HG02852 (cell line): ENCODE data around the gene PCDHB6.
"Not testable (repeated sequence)": the region's sequence is repeated elsewhere in the genome, so short reads cannot be mapped to it uniquely, and the experiment has no call there.

ENCODE experiments used
- ATAC-seq: cut with Tn5 transposase; IDR thresholded peaks from one replicate; pipeline ENCODE4 v1.9.1; 2021; ENCODE audit warnings: mild to moderate bottlenecking, moderate library complexity; ENCODE audit not compliant: unreplicated experiment

Gene PCDHB6

GRCh38 chr5:141157901-141158300 lies 8.0 kb downstream of the PCDHB6 start:
- not testable (repeated sequence) for ATAC-seq

GRCh38 chr5:141172381-141173204 lies 22.7 kb downstream of the PCDHB6 start, which contains the start of gene PCDHB7:
Gene PCDHB7, plus strand, starts transcription at chr5:141172644. Its CDS starts 192 bp downstream, at chr5:141172836.
- ATAC-seq = no peak

GRCh38 chr5:141174291-141175104 lies 24.6 kb downstream of the PCDHB6 start:
- ATAC-seq = not testable (repeated sequence)

DNA sequence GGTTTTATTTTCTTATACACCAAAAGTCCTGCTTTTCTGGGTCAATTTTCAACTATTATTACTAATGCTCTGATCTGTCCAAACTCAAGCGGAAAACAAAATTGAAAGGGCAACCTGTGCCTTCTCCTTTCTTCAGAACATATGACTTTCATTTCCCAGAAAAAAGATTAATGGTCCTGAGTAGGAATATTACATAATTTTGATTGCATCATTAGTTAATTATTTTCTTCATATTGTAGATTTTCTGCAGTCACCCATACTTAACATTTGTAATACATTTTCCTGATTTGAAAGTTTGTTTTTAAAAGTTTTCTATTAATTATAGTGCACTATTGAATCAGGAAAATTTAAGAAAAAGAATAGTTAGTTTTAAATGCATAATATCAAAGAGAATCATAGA lies 26.1 kb downstream of the PCDHB6 start:
- ATAC-seq = no peak

DNA sequence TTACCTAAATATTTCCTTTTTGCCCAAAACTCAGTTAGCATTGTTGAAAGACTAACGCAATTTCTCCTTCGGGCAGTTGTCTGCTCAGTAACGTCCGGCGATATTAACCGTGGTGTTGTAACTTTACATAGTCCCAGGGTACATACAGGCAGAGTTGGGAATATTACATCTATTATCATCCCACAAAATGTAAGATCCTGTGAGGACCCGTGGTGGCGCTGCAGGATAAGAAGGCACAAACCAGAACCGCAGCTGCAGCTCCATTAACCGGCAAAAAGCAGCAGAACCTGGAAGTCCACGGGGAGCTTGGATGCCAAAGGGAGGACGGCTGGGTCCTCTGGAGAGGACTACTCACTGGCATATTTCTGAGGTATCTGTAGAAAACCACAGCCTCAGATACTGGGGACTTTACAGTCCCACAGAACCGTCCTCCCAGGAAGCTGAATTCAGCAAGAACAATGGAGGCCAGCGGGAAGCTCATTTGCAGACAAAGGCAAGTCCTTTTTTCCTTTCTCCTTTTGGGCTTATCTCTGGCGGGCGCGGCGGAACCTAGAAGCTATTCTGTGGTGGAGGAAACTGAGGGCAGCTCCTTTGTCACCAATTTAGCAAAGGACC lies 27.8 kb downstream of the PCDHB6 start, which contains the start of gene PCDHB8:
TSS of gene PCDHB8 (plus strand) at position 214 of the 615 bp plus-strand sequence. CDS start at position 459, 245 bp downstream.
- not testable (repeated sequence) for ATAC-seq

DNA sequence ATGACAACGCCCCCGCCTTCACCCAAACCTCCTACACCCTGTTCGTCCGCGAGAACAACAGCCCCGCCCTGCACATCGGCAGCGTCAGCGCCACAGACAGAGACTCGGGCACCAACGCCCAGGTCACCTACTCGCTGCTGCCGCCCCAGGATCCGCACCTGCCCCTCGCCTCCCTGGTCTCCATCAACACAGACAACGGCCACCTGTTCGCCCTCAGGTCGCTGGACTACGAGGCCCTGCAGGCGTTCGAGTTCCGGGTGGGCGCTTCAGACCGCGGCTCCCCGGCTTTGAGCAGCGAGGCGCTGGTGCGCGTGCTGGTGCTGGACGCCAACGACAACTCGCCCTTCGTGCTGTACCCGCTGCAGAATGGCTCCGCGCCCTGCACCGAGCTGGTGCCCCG lies 29.5 kb downstream of the PCDHB6 start:
- not testable (repeated sequence) for ATAC-seq

- not testable (repeated sequence) for ATAC-seq
These were observed 30.0 kb downstream of the PCDHB6 start for GRCh38 chr5:141179876-141180275.

DNA sequence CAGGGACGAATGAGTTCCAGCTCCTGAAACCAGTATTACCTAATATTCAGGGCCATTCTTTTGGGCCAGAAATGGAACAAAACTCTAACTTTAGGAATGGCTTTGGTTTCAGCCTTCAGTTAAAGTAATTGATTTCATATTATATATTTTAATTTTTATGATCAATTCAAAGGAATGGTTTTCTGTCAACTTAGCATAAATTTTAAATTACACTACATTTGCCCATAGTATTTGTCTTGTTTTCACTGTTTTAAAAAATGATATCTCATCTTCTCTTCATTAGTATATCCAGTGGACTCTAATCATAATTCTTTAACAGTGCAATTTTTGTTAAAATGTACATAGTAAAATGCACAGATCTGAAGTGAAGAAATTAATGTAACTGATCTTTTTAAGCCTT lies 30.5 kb downstream of the PCDHB6 start:
- ATAC-seq = no peak

- no peak for ATAC-seq
These were observed 32.4 kb downstream of the PCDHB6 start, which contains the start of gene PCDHB16 for GRCh38 chr5:141182248-141182647. Gene PCDHB16, plus strand, starts transcription at chr5:141182387. Its CDS starts 173 bp downstream, at chr5:141182560.

DNA sequence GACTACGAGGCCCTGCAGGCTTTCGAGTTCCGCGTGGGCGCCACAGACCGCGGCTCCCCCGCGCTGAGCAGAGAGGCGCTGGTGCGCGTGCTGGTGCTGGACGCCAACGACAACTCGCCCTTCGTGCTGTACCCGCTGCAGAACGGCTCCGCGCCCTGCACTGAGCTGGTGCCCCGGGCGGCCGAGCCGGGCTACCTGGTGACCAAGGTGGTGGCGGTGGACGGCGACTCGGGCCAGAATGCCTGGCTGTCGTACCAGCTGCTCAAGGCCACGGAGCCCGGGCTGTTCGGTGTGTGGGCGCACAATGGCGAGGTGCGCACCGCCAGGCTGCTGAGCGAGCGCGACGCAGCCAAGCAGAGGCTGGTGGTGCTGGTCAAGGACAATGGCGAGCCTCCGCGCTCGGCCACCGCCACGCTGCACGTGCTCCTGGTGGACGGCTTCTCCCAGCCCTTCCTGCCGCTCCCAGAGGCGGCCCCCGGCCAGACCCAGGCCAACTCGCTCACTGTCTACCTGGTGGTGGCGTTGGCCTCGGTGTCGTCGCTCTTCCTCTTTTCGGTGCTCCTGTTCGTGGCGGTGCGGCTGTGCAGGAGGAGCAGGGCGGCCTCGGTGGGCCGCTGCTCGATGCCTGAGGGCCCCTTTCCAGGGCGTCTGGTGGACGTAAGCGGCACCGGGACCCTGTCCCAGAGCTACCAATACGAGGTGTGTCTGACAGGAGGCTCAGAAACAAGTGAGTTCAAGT lies 34.4 kb downstream of the PCDHB6 start:
- ATAC-seq = not testable (repeated sequence)

DNA sequence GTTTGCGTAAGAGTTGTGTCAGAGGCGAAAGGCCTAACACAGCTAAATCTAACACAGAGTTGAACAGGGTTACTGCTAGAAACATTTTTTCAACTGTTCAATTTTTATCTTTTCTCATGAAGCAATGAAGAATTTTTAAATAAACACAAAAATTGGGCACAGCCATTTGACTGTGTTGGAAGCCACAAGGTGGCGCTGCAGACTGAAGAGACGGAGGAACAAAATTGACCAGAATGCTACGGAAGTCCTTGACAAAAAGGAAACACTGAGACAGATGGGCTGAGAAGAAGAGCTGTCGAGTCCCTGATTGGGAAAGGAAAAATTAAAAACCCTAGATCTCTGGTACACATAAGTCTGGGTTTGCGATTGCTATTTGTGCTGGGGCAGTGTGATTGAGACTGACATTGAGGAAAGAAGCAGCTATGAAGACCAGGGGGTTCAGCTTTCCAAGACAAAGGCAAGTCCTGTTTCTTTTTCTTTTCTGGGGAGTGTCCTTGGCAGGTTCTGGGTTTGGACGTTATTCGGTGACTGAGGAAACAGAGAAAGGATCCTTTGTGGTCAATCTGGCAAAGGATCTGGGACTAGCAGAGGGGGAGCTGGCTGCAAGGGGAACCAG lies 37.1 kb downstream of the PCDHB6 start, which contains the start of gene PCDHB9:
TSS of gene PCDHB9 (plus strand) at position 265 of the 616 bp plus-strand sequence. CDS start at position 423, 158 bp downstream.
- no peak for ATAC-seq

- not testable (repeated sequence) for ATAC-seq
These were observed 38.8 kb downstream of the PCDHB6 start for GRCh38 chr5:141188682-141189081.

DNA sequence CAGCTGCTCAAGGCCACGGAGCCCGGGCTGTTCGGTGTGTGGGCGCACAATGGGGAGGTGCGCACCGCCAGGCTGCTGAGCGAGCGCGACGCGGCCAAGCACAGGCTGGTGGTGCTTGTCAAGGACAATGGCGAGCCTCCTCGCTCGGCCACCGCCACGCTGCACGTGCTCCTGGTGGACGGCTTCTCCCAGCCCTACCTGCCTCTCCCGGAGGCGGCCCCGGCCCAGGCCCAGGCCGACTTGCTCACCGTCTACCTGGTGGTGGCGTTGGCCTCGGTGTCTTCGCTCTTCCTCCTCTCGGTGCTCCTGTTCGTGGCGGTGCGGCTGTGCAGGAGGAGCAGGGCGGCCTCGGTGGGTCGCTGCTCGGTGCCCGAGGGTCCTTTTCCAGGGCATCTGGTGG lies 39.3 kb downstream of the PCDHB6 start:
- not testable (repeated sequence) for ATAC-seq

- ATAC-seq = no peak
These were observed 42.4 kb downstream of the PCDHB6 start, which contains the start of gene PCDHB10 for GRCh38 chr5:141192110-141192725. Gene PCDHB10, plus strand, starts transcription at chr5:141192353. Its CDS starts 200 bp downstream, at chr5:141192553.

GRCh38 chr5:141194332-141194731 lies 44.5 kb downstream of the PCDHB6 start:
- not testable (repeated sequence) for ATAC-seq

DNA sequence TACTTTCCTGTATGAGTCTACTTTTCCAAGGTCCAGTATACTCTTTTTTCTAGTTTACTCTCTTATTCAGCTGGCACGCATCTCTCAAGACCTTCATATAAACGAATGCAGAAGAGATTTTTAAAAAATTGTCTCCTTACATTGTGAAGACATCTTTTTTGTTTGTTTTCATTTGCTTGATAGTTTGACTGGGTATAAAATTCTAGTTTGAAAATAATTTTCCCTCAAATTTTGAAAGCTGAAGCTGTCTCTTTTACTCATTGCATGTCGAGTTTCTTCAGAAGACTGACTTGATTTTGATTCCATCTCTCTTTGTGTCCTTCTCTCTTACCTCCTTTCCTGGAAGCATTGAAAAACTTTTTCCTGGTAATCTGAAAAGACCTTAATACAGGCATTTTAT lies 46.5 kb downstream of the PCDHB6 start:
- ATAC-seq = no peak

DNA sequence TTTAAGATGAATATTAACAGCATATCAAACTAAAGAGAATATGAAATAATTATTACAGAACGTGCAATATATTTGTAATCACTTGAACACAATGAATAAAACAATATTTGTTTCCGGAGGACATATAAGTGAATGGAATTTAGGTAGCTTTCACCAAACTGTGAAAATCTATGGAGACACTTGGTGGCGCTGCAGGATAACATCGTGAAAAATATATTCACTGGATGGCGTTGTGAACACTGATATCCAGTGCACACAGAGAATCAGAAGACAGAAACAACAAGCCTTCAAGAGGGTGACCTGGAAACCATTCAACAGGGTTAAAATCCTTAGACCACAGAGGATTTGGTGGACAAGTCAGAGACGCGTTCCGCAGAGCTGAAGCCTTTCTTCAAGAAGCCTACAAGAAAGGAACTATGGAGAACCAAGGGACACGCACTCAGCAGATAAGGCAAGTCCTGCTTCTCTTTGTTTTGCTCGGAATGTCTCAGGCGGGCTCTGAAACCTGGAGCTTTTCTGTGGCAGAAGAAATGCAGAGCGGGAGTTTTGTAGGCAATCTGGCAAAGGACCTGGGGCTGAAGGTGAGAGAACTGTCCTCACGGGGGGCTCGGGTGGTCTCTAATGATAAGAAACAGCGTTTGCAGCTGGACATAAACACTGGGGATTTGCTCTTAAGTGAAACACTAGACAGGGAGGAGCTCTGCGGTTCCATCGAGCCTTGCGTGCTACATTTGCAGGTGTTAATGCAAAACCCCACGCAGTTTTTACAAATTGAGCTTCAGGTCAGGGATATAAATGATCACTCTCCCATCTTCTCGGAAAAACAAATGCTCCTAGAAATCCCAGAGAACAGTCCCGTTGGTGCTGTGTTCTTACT lies 49.7 kb downstream of the PCDHB6 start, which contains the start of gene PCDHB11:
TSS of gene PCDHB11 (plus strand) at position 269 of the 877 bp plus-strand sequence. CDS start at position 417, 148 bp downstream.
- no peak for ATAC-seq

GRCh38 chr5:141201126-141201525 lies 51.3 kb downstream of the PCDHB6 start:
- not testable (repeated sequence) for ATAC-seq
